HG03196 (cell line): ENCODE data around the gene NDUFB11.

ENCODE experiments used
- ATAC-seq: cut with Tn5 transposase; IDR thresholded peaks from one replicate; pipeline ENCODE4 v1.9.1; 2021; ENCODE audit not compliant: unreplicated experiment

Gene NDUFB11

DNA sequence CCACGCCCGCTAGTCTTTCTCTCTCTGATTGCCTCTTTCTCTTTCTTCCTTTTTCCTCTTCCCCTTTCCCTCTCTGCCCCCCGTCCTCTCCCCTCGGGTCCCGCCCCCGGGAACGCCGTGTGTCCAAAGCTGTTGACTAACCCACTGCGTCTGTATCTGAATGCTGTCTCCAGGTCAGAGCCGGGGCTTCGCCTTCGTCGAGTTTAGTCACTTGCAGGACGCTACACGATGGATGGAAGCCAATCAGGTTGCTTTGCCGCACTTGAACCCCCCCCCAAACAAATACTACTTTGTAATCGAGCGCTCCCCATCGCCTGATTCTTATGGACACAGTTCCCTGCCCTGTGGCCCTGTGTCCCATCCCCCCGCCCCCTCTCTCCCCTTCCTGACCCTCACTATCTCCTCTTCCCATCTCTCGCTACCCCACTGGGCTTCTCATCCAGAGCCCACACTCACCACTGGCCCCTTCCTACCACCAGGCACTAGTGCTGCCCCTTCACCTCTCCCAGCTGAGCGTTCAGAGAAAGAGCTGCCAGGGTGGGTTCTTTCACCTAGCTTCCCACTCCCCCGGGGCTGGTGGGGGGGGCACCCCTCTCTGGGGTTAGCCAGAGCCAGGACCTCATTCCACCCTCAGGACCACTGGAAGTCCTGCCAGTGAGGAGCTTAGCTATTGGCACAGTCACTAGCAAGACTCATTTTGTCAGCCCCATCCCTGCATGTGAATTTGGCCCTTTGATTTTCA lies 30.5 kb upstream of the NDUFB11 start:
- ATAC-seq, result no peak

DNA sequence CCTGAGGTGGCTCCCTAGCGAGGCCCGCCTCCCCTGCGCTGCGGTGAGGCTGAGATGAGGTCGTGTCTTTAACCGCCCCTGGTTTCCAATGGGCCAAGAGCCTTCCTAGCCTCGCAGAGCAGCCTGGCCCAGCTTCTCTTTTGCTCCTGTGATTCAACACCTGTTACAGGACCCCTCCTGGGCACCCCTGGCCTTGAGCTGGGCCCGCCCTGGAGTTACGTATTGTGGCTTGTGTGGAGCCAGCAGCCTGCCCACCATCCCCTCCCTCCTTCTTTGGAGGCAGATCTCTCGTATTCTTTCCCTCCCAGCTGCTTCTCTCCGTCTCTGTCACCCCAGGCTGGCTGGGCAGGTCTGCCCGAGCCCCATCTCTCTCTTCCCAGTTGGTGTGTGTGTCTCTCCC lies 29.9 kb upstream of the NDUFB11 start:
- no peak for ATAC-seq

DNA sequence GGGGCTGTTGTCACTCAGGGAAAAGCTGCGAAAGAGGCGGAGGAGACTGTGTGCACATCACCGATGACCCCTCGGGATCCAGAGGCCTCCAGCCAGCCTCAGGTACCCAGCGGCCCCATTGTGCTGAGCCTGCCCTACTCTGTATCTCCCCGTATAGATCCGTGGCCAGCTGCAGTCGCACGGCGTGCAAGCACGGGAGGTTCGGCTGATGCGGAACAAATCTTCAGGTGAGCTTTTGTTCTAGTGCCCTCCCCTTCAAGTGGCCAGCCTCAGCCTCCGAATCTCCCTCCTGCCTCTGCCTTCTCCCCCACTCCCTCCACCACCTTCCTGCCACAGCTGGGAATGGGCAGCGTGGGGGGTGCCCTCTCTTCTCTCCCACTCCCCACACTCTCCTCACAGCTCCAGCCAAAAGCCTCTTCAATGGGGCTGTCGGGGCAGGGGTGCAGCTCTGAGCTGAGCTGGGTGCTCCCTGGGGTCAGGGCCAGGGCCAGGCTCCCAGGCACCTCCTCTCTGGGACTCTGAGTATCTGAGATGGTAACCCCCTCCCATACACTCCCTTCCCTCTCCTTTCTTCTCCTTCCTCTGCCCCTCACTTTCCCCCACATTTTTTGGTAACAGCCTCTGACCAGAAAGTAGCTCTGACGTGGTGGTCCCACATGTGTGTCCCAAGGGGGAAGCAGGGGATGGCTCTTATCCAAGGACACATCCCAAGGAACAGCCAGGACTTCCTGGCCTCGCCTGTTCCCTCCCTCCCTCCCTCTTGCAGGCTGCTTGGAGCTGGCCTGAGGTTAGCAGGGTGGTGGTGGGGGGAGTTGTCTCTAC lies 28.7 kb upstream of the NDUFB11 start:
- no peak for ATAC-seq

DNA sequence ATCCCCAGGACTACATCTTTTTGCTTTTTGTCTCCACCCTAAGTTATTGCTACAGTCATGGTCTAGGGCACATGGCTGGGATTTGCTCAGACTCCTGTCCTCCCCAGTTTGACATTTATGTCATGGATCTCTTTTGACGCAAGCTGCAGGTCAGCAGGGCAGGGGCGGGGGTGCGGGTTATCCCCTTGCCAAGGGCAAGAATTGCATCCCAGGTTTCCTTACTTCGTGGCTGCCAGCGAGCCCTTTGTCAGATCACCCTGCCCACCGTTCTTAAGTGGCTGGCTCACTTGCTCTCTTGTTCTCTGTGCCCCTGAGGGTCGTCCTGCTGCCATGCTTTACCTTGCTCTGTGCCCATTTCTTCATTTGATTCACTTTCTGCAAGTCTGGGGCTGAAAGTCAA lies 28.0 kb upstream of the NDUFB11 start:
- no peak for ATAC-seq

DNA sequence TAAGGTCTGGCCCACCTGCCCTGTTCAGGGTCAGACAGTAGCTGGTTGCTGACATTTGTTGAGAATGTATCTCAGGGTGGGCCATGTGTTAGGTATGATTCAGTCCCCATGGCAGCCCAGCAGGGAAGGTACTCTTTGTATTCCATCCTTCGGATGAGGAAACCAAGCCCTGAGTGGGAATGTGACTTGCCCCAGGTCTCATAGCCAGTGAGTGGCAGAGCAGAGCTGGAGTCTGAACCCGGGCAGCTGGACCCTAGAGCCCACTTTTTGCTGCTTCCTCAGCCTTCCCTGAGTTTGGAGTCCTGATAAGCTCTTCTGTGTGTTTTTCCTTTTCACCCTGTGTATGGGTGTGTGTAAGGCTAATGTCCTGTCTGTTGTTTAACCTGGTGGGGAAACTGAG lies 27.5 kb upstream of the NDUFB11 start:
- ATAC-seq, result no peak

DNA sequence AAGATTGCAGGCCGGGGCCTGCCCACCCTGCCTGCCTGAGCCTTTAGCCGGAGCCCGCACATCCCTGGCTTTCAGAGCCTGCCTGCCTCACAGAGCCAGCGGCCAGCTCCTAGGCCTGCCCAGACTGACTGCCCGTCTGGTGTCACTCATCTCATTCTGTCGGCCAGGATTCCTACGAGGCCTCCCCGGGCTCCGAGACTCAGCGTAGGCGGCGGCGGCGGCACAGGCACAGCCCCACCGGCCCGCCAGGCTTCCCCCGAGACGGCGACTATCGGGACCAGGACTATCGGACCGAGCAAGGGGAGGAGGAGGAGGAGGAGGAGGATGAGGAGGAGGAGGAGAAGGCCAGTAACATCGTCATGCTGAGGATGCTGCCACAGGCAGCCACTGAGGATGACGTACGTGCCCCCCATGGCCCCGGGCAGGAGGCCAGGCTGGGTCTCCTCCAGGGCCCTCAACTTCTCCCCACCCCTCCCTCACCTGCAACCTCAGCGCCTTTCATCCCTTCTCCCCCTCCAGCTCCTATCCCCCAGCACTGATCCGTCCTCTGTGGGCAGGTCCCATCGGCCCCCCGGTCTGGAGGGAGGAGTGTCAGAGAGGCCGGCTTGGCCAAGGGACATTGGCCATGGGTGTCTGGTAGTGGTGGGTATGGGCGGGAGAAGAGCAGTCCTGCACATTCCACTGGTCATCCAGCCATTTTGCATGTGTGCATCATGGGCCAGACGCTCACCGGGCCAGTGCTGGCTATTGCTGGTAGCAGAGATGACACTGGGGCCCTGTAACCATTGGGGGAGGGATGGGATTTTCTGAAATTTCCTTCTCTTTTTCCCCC lies 26.6 kb upstream of the NDUFB11 start:
- ATAC-seq, result no peak

DNA sequence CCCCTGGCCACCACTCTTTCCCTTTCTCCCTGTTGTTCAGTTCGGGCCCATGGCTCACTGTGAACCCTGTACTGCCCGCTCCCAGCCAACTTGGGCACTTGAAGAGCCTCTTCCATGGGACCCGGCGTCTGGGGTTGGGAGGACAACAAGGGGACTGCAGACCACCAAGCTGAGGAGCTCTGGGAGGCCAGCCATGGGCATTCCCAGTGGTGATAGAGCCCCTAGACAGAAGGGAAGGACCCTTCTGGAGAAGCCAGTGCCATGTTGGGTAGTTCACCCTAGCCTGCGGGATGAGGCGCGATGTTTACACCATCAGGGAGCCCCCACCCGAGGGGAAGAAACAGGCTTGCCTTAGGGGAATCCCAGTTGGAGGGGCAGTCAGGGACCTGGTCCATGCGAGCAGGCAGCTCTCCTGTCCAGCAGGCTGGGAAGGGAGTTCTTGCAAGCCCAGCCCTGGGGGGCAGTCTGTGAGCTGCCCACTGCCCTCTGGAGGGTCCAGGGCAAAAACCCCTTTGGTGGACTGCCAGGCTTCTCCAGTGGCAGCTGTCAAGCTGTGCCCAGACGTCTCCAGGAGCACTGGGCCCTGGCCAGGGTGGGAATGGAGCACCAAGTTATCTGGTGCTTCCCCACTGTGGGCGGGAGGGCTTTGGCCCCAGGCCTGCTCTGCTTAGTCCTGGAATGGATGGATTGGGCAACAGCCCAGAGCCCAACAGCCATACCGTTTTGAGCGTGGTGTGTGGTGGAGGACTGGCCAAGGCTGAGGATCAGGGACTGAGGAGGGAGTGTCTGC lies 25.4 kb upstream of the NDUFB11 start:
- no peak for ATAC-seq

DNA sequence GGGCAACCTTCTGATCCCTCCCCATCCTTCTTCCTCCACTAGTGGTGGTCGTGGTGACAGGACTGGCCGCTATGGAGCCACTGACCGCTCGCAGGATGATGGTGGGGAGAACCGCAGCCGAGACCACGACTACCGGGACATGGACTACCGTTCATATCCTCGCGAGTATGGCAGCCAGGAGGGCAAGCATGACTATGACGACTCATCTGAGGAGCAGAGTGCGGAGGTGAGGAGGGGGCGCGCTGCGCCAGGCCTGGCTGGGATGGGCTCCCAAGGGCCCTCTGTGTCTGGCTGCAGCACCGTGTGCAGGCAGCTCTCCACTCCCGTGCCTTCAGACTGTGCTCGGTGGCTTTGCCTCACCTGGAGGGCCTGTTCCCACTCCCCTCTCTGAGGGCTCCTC lies 24.8 kb upstream of the NDUFB11 start:
- ATAC-seq, result no peak

DNA sequence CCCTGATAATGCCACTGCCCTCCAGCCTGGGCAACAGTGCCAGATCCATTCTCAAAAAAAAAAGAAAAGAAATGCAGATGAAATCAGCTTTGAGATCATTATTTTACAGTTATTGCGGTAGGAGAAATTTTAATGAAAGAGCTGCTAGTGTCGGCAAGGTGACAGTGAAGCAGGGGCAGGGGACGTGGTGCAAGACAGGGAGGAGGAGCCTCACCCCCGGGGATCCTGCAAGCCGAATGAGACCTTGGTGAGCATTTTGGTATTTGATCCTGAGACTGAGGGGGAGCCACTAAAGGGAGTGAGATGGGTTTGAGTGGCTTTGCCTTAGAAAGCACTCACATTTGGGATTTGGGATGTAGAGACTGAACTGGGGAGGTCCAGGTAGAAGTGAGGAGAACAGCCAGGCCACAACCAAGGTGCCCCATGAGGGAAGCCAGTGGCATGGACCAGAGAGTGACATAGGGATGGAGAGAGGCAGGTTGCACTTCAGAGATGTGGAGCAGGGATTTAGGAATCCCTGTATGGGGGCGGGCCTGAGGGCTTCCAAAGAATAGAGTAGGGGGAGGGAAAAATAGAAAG lies 24.1 kb upstream of the NDUFB11 start:
- no peak for ATAC-seq

DNA sequence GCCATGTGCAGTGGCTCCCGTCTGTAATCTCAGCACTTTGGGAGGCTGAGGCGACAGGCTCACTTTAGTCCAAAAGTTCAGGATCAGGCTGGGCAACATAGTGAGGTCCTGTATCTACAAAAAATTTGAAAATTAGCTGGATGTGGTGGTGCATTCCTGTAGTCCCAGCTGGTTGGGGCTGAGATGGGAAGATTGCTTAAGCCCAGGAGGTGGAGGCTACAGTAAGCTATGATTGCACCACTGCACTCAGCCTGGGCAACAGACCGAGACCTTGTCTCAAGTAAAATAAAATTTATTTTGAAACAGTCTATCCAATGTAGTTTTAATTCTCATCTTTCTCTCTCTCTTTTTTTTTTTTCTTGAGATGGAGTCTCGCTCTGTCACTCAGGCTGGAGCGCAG lies 21.6 kb upstream of the NDUFB11 start:
- no peak for ATAC-seq

DNA sequence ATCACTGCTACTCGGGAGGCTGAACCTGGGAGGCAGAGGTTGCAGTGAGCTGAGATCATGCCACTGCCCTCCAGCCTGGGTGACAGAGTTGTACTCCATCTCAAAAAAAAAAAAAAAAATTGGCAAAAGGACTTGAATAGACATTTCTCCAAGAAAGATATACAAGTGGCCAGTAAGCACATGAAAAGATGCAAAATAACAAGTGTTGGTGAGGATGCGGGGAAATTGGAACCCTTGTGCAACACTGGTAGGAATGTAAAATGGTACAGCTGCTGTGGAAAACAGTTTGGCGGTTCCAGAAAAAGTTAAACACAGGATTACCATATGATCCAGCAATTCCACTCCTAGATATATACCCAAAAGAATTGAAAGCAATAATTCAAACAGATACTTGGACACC lies 19.9 kb upstream of the NDUFB11 start:
- no peak for ATAC-seq

DNA sequence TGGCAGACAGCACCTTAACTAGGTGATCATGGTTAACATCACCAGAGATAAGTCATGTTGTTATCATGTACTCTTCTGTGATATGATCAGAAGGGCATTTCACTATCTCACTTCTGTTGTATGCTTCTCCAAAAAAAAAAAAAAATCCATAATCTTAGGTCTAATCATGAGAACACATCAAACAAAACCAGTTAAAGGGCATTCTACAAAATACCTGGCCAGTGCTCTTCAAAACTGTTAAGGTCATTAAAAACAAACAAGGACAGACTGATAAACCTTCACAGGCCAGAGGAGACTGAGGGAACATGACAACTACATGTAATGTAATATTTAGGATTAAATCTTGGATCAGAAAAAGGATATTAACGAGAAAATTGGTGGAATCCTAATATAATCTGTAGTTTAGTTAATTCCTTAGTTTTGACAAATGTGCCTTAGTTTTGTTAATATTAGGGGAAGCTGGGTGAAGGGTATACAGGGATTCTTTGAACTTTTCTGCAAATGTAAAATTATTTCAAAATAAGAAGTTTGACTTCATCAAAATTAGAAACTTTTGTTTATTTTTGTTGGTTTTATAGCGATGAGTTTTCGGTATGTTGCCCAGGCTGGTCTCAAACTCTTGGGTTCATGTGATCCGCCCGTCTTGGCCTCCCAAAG lies 18.6 kb upstream of the NDUFB11 start:
- ATAC-seq, result no peak

DNA sequence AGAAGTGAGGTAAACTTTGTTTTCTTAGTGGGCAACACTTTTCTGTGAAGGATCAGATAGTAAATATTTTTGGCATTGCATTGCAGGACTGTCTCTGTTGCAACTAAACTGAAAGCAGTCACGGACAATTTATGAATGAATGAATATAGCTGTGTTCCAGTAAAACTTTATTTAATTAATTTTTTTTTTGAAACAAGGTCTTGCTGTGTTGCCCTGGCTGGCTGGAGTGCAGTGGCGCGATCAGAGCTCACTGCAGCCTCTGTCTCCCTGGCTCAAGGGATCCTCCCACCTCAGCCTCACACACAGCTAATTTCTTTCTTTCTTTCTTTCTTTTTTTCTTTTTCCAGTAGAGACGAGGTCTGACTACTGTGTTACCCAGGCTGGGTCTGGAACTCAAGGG lies 16.3 kb upstream of the NDUFB11 start:
- ATAC-seq, result no peak

DNA sequence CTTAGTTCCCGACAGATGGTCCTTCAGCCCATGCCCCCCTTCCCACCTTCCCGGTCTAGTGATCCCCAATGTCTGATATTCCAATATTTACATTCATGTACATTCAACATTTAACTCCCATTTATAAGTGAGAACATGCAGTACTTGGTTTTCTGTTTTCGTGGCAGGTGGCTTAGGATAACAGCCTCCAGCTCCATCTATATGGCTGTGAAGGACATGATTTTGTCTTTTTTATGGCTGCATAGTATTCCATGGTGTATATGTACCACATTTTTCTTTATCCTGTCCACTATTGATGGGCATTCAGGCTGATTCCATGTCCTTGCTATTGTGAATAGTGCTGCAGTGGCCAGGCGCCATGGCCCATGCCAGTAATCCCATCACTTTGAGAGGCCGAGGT lies 14.3 kb upstream of the NDUFB11 start:
- ATAC-seq, result no peak

DNA sequence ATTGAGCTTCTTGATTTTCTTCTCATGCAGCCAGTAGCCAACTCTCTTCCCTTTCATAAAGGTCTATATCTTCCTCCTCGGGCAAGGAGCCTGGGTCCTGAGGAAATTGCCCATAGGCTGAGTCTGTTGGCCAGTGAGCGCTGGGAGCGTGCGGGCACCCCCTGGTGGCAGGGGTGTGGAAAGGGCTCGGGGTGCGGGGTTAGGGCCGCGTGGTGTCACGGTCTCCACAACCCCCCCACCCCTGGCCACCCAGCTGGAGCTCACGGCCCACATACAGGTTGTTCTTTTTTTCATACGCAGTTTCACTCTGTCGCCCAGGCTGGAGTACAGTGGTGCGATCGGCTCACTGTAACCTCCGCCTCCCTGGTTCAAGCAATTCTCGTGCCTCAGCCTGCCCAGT lies 13.6 kb upstream of the NDUFB11 start:
- ATAC-seq, result no peak

DNA sequence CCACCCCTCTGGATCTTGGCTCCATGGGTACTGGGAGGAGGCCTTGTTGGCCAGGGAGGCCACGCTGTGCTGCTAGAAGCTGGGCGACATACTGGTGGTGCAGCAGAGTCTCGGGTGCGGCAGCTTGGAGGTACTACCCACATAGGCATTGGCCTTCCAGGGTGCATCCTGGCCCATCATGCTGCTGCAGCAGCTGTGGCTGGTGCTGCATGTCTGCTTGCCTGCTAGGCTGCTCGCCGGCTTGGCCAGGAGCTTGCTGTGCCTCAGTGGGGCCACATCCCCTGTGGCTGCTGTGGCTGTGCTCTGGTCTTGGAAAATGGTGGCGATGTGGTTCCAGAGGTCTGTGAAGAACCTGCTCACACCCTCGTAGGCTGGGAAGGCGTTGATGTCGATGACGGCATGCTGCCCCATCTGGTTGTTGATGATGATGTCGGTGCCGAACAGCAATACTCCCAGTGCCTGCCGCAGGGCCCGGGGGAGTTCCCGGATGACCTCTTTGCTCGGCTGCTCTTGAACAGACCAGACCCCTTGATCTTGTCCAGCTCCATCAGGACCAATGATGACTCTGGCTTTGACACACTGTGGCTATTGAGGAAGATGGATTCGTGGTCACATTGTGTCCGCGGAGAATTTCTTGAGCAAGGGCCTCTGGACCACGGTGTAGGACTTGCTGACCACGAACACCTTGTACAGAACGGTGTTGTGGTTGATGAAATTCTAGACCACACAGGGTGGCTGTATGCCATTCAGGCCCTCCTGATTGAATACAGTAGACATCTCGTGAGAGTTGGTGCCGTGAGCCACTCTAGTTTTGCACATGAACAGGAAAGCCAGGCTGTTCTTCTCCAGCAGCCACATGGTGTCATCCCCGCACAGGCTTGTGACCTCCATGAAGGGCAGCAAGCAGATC lies 12.4 kb upstream of the NDUFB11 start:
- ATAC-seq, result no peak

DNA sequence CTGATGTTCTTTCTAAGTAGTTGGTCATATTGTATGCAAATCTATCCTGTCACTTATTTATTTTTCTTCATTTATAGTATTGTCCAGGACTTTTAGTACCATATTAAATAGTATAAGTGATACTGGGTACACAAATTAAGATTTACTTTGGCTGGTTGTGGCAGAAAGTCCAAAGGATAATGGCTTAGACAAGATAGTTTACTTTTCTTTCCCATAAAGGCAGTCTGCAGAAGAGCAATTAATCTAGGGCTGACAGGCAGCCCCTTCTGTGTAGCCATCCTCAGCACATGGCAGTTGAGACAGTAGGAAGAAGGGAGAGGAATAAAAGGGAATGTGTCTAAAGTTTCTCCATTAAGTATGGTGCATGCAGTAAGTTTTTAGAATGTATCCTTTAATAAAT lies 6.9 kb upstream of the NDUFB11 start:
- ATAC-seq, result no peak

DNA sequence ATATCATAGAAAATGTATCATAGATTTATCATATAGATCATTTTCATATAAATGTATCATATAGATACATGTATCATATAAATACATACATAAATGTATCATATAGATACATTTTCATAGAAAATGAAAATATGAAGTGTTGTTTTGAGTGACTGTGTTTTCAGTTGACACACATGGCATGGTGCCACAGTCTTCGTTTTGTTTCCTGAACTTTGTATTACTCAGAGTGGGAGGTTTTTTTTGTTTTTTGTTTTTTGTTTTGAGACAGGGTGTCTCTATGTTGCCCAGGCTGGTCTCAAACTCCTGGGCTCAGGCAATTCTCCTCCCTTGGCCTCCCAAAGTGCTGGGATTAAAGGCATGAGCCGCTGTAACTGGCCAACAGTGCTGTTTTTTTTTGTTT lies 4.4 kb upstream of the NDUFB11 start:
- no peak for ATAC-seq
